Measurements from ENCODE around the gene ZNF71.

- TF ChIP-seq CTCF (IDR thresholded peaks at IDR 0.05) (no peak), POLR2A (IDR thresholded peaks at IDR 0.05) (no peak), POLR2AphosphoS5 (IDR thresholded peaks at IDR 0.05) (no peak)
These were observed 21.2 kb upstream of the ZNF71 start for GRCh38 chr19:56573914-56574313.
